ENCODE data around the gene CARM1.

GRCh38 chr19:10826231-10826630 is 45.1 kb upstream of the CARM1 start:
- TF ChIP-seq CTCF (IDR thresholded peaks at IDR 0.05 in 2 of 3, conservative IDR thresholded peaks at IDR 0.05 in 1 of 3; ENCODE audit: borderline replicate concordance in 1 of 3, insufficient read depth in 1 of 3, low read depth in 2 of 3, low read length in 2 of 3) = no peak
- no peak for TF ChIP-seq CEBPB (IDR thresholded peaks at IDR 0.05; ENCODE audit: low read depth)
- TF ChIP-seq MAX (IDR thresholded peaks at IDR 0.05) = no peak
- TF ChIP-seq POLR2A (IDR thresholded peaks at IDR 0.05; ENCODE audit: borderline replicate concordance, extremely low read depth, insufficient read depth, insufficient read length) = no peak
